Neural crest cell (in vitro differentiated cells): ENCODE results near the gene PTPRE. TPM values are rescaled to one million over a fixed set of nuclear protein-coding genes. Genes with fewer than 3 reads are reported as not detected.

Experiments
- DNase-seq: peaks from one replicate; pipeline ENCODE4 v3.0.0; 2021; ENCODE audit warnings: low read depth, mixed read lengths, low spot score
- H3K27ac Mint-ChIP-seq: one replicate; pipeline ENCODE4 v1.8.0; 2021; ENCODE audit warnings: mild to moderate bottlenecking, mixed read lengths; ENCODE audit not compliant: unreplicated experiment
- H3K27me3 Mint-ChIP-seq: 2 replicates; pipeline ENCODE4 v1.8.0; 2021; ENCODE audit warnings: low read depth, mild to moderate bottlenecking, mixed read lengths
- H3K36me3 Mint-ChIP-seq: 2 replicates; pipeline ENCODE4 v1.8.0; 2021; ENCODE audit warnings: low read depth, mild to moderate bottlenecking, mixed read lengths
- H3K4me1 Mint-ChIP-seq: 2 replicates; pipeline ENCODE4 v1.8.0; 2021; ENCODE audit warnings: mixed read lengths
- H3K4me3 Mint-ChIP-seq: one replicate; pipeline ENCODE4 v1.8.0; 2021; ENCODE audit warnings: mild to moderate bottlenecking, mixed read lengths
- H3K9me3 Mint-ChIP-seq: 2 replicates; pipeline ENCODE4 v1.8.0; 2021; ENCODE audit warnings: mixed read lengths
- total RNA-seq: library from RNA; stranded (reverse); gene quantifications from 2 replicates; pipeline ENCODE4 v1.2.1, GENCODE V29; 2021
- TF ChIP-seq, protein P1 (sequence below): fragments of 200-600 bp; sonication (generic); conservative IDR thresholded peaks from 2 replicates; pipeline ENCODE4 v1.5.0; 2021; ENCODE audit warnings: antibody characterized with exemption, mild to moderate bottlenecking

Gene PTPRE
- total RNA-seq, 1 donor from 2014 or later = 2.3 TPM

DNA sequence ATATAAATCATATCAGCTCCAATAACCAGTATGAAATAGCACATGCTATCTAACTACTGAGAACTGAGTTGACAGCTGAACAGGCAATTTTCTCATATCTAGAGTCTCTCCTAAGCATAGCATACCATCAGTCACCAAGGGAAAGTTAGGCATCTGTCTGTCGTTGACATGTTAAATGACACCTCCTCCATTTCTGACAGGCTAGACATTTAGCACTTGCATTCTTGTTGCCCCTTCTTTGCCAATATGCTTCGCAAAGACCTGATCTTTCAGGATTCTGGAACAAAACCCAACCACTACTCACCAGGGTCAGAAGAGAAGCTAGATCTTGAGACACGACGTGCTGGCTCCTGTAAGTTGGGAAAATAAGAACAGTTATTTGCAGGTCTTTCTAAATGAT is 209.3 kb downstream of the PTPRE start:
- Mint-ChIP-seq H3K27ac (no peak overlapping the region), H3K36me3 (peaks cover 27% of the 10 kb centered on the region), H3K9me3 (no peaks in the 10 kb centered on the region), H3K4me3 (no peak overlapping the region), H3K27me3 (no peaks in the 10 kb centered on the region), H3K4me1 (no peaks in the 10 kb centered on the region)
- DNase-seq = no peak
- TF ChIP-seq, protein P1, sequence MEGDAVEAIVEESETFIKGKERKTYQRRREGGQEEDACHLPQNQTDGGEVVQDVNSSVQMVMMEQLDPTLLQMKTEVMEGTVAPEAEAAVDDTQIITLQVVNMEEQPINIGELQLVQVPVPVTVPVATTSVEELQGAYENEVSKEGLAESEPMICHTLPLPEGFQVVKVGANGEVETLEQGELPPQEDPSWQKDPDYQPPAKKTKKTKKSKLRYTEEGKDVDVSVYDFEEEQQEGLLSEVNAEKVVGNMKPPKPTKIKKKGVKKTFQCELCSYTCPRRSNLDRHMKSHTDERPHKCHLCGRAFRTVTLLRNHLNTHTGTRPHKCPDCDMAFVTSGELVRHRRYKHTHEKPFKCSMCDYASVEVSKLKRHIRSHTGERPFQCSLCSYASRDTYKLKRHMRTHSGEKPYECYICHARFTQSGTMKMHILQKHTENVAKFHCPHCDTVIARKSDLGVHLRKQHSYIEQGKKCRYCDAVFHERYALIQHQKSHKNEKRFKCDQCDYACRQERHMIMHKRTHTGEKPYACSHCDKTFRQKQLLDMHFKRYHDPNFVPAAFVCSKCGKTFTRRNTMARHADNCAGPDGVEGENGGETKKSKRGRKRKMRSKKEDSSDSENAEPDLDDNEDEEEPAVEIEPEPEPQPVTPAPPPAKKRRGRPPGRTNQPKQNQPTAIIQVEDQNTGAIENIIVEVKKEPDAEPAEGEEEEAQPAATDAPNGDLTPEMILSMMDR = no peak

DNA sequence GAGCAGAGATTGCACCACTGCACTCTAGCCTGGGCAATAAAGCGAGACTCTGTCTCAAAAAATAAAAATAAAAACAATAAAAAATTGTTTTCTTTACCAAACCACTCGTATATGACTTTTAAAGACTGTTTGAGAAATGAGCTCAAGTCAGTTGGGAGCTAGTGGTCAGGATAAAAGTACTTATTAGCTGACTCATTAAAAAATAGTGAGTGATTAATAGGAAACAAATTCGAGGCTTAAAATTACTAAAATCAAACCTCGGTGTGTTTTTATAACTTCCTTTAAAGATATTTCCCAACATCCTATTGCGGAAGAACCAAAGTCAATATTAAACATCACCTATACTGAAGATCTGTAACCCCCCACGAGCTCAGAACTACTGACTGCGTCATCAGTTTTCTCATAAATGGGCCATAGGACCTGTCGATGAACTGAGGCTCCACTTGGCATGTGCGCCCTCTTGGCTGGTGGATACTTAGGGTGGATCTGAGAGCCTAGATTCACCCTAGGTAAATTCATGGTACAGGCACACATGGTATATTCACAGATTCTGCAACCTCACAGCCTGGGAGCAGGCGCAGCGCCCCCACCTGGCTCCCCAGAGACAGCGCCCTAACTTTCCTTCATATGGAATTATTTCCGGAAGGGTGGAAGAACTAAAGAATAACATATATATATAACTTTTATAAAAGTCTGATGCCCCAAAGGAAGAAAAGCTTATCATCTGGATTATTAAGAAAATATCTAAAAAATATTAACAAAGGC is 210.1 kb downstream of the PTPRE start:
- Mint-ChIP-seq H3K27ac (no peak overlapping the region), H3K4me1 (no peaks in the 10 kb centered on the region), H3K27me3 (no peaks in the 10 kb centered on the region), H3K36me3 (peaks cover 26% of the 10 kb centered on the region), H3K9me3 (no peaks in the 10 kb centered on the region), H3K4me3 (no peak overlapping the region)
- DNase-seq = no peak
- TF ChIP-seq, protein P1 = peak; percentile 38

DNA sequence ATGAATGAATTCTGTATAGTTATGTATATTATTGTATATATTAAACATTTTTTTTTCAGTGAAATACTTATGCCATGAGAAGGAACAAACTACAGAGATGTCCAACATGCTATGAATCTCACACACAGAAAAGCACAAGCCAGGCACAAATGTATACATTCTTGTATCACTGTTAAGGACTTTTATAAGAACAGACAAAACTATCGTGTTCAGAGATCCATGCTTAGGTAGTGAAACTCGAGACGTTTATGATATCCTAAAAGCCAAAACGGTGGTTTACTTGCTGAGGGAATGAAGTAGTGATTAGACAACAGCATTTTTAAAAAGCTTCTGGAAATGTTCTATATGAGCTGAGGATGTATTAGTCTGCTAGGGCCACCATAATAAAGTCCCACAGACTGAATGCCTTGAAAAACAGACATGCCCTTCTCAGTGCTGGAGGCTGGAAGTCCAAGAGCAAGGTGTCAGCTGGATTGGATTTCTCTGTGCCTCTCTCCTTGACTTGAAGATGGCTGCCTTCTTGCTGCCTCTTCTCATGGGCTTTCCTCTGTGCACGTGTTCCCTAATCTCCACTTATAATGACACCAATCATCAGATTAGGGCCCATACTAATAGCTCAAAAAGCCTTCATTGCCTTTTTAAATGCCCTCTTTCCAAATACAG is 215.0 kb downstream of the PTPRE start:
- H3K36me3 Mint-ChIP-seq = peaks cover 24% of the 10 kb centered on the region
- H3K4me3 Mint-ChIP-seq = peak overlapping the region; percentile 34
- DNase-seq = no peak
- TF ChIP-seq, protein P1 = no peak
- peaks cover 35% of the 10 kb centered on the region for H3K4me1 Mint-ChIP-seq
- no peak overlapping the region for H3K27ac Mint-ChIP-seq
- no peaks in the 10 kb centered on the region for H3K9me3 Mint-ChIP-seq
- H3K27me3 Mint-ChIP-seq = peaks cover 3% of the 10 kb centered on the region

DNA sequence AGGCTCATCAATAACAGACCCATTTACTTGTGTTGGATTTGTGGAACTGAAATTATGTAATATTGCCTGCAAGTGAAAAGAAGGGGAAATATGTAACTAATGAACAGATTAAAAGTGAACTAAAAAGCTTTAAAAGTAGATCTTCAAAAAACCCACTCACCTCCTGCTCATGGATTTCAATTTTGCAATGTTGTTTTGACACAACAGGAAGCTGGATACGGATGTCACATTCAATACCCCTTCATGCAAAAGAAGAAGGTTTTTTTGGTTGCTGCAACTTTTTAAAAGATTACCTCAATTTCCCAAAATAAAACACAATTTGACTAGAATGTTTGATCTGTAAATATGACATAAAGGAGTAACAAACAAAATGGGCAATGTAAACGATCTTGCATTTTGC is 216.0 kb downstream of the PTPRE start:
- Mint-ChIP-seq H3K9me3 (no peaks in the 10 kb centered on the region), H3K27ac (no peak overlapping the region), H3K36me3 (peaks cover 22% of the 10 kb centered on the region), H3K4me1 (peaks cover 44% of the 10 kb centered on the region), H3K27me3 (peaks cover 3% of the 10 kb centered on the region), H3K4me3 (peak overlapping the region; percentile 72)
- no peak for DNase-seq
- TF ChIP-seq, protein P1 = no peak

DNA sequence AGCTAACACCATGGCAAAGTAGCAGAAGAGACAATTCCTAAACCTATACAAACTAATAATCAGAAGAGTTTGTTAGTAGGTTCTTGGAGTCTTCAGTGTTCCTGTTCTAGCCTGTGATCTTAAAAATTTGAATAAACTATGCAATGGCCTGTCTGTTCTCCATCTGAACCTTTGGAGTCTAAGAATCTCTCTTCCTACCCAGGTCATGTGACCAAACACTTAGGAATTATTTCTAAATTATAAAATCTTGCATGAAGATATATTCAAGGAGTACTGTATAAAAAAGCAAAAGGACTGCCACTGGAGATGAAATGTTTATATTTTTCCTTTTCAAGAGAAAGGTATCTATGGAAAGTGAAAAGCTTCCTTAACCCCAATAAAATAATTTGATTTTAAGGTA is 216.9 kb downstream of the PTPRE start:
- TF ChIP-seq, protein P1 = no peak

More for the DNA sequence above, 216.9 kb downstream of the PTPRE start:
- H3K9me3 Mint-ChIP-seq = no peaks in the 10 kb centered on the region
- DNase-seq = no peak
- H3K36me3 Mint-ChIP-seq = peaks cover 20% of the 10 kb centered on the region
- H3K4me3 Mint-ChIP-seq = peak overlapping the region; percentile 95
- peaks cover 3% of the 10 kb centered on the region for H3K27me3 Mint-ChIP-seq
- H3K4me1 Mint-ChIP-seq = peaks cover 44% of the 10 kb centered on the region
- no peak overlapping the region for H3K27ac Mint-ChIP-seq
